Measurements from ENCODE around the gene R3HCC1L. TPM values are rescaled to one million over a fixed set of nuclear protein-coding genes. Genes with fewer than 3 reads are reported as not detected.
"Not testable (repeated sequence)": the region's sequence is repeated elsewhere in the genome, so short reads cannot be mapped to it uniquely, and the experiment has no call there.

The R3HCC1L gene
- total RNA-seq, 1 experiment from 2014 or later = 9.8 TPM

- no peak for DNase-seq (ENCODE audit: low spot score)
Observed at GRCh38 chr10:98131619-98132018, 2.8 kb upstream of the R3HCC1L start.

- not testable (repeated sequence) for DNase-seq (ENCODE audit: low spot score)
Observed at GRCh38 chr10:98133075-98133752, 1.2 kb upstream of the R3HCC1L start.

- no peak for DNase-seq (ENCODE audit: low spot score)
Observed at GRCh38 chr10:98134117-98134430, 383 bp upstream of the R3HCC1L start.

DNA sequence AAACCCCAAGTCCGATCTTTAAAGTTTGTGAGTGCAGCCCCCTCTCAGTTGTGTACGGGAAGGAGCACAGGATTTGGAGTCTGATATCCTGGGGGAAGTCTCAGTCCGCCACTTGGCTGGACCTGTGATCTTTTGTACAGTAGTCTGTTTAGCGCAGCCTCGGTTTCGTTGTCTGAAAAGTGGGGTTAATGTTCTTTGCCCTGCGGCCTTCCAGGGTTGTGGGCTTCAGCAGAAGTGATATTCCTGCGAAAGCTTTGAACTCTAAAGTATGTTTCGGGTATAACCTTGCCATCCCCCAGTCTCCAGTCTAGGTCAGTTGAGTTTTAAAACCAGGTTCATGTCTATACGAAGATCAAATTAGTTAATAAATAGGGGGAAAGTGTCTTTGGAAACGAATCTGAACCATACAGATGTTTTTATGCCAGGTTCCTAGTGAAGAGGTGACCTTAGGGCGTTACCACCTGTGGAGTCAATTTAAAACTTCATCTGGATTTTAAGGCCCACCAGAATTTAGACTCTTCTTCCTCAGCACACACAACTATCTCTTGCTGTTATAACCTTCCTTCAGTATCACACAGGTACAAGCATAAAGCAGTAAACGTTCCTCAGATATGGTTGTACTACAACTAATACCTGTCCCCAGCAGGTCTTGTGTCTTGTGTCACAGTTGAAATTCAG lies 904 bp downstream of the R3HCC1L start:
- peak; percentile 33 for DNase-seq (ENCODE audit: low spot score)

- not testable (repeated sequence) for DNase-seq (ENCODE audit: low spot score)
Observed at GRCh38 chr10:98136775-98137174, 2.3 kb downstream of the R3HCC1L start.

- DNase-seq (ENCODE audit: low spot score) = no peak
Observed at GRCh38 chr10:98138031-98138430, 3.6 kb downstream of the R3HCC1L start.

GRCh38 chr10:98139431-98139830 lies 5.0 kb downstream of the R3HCC1L start:
- no peak for DNase-seq (ENCODE audit: low spot score)

DNA sequence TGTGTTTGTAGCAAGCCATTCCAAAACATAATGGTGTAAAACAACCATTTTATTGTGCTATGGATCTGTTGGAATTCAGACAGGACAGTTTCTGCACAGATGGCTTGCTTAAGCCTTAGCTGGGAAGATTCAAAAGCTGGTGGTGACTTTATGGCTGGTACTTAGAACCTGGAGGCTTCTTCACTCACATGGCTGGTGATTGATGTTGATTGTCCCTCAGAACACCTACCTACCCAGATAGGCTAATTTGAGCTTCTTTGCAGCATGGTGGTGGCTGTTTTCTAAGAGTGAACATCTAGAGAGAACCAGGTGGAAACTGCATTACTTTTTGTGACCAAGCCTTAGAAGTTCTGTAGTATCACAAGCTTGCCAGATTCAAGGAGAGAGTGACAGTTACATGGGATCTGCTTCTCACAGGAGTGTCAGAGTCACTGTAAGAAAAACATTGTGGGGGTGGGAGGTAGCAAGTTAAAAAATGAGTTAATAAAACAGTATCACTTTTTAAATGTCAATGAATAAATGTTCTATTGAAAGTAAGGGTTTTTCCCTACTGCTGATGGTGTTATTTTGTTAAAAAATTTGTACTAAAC lies 7.1 kb downstream of the R3HCC1L start:
- DNase-seq (ENCODE audit: low spot score) = no peak

DNA sequence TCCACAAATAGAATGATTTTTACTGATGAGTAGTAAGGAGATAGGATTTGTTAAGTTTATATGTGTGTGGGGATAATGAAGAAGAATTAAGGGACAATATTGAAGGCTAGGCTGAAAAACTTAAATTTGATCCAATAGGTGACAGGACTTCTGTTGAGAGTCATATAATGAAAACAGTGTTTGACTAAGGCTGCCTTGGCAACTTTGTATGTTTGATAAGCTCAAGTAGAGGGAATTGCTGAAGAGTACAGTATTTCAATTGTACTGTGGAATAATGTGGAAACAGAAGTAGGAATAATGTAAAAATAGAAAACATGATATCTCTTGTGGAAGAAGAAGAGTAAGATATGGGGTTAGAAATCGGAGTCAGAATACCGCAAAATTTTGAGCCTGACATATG lies 10.5 kb downstream of the R3HCC1L start:
- no peak for DNase-seq (ENCODE audit: low spot score)

DNA sequence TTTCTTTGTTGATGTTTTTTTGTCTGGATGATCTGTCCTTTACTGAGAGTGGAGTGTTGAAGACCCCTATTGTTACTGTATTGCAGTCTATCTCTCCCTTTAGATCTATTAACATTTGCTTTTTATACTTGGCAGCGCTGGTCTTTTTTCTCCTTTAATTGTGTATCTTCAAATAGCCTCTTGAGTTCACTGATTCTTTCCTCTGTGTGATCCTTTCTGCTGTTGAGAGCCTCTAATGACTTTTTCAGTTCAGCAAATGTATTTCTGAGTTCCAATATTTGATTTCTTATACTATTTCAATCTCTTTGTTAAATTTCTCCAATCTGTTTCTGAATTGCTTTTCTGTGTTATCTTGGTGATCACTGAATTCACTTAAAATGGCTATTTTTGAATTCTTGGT lies 15.4 kb downstream of the R3HCC1L start:
- no peak for DNase-seq (ENCODE audit: low spot score)

DNA sequence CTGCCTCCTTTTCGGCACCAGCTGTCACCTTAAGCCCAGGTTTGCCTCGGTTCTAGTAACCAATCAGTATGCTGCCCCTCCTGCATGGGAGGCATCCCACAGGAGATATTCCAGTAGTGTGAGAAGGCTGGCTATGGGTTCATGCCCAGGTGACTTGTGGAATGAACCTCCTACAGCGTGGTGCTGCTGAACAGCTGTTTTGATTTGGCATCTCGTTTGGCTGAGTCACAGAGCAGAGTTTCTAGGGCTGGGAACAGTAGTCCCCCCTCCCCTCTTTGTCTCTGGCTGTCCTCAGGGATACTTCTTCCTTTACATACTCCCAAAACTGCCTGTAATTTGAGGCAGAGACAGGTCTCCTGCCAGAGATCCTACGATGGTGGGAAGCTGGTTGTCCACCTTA lies 16.1 kb downstream of the R3HCC1L start:
- DNase-seq (ENCODE audit: low spot score) = peak; percentile 6

DNA sequence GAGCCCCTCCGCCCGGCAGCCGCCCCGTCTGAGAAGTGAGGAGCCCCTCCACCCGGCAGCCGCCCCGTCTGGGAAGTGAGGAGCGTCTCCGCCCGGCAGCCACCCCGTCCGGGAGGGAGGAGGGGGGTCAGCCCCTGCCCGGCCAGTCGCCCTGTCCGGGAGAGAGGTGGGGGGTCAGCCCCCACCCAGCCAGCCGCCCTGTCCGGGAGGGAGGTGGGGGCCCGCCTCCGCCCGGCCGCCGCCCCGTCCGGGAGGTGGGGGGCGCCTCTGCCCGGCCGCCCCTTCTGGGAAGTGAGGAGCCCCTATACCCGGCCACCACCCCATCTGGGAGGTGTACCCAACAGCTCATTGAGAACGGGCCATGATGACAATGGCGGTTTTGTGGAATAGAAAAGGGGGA lies 18.3 kb downstream of the R3HCC1L start:
- not testable (repeated sequence) for DNase-seq (ENCODE audit: low spot score)

DNA sequence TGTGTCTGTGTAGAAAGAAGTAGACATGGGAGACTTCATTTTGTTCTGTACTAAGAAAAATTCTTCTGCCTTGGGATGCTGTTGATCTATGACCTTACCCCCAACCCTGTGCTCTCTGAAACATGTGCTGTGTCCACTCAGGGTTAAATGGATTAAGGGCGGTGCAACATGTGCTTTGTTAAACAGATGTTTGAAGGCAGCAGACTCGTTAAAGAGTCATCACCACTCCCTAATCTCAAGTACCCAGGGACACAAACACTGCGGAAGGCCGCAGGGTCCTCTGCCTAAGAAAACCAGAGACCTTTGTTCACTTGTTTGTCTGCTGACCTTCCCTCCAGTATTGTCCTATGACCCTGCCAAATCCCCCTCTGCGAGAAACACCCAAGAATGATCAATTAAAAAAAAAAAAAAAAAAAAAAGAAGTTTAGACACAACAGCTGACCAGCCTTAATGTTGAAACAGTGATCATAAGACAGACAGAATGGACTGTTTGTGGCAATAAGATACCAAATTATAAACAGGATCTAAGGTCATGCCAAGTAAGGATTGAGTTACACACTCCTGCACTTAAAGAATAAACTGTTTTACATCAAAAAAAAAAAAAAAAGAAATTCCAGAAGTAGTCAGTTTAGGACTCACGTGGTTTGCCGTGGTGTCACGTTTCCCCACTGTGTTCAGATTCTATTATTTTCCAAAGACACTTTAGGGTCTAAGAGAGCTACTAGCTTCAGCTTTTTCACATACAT lies 18.9 kb downstream of the R3HCC1L start:
- not testable (repeated sequence) for DNase-seq (ENCODE audit: low spot score)

- DNase-seq (ENCODE audit: low spot score) = no peak
Observed at GRCh38 chr10:98154076-98154475, 19.6 kb downstream of the R3HCC1L start.

DNA sequence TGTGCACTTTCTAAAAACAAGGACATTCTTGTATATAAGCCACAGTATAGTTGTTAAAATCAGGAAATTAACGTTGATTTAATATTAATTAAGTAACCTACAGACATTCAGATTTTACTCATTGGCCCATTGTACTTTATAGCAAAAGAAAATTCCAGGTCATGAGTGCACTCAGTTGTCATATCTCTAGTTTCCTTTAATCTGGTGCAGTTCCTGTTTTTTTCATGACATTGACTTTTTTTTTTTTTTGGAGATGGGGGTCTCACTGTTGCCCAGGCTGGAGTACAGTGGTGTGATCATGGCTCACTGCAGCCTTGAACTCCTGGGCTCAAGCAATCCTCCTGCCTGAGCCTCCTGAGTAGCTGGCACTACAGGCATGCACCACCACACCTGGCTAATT lies 24.1 kb downstream of the R3HCC1L start:
- no peak for DNase-seq (ENCODE audit: low spot score)

DNA sequence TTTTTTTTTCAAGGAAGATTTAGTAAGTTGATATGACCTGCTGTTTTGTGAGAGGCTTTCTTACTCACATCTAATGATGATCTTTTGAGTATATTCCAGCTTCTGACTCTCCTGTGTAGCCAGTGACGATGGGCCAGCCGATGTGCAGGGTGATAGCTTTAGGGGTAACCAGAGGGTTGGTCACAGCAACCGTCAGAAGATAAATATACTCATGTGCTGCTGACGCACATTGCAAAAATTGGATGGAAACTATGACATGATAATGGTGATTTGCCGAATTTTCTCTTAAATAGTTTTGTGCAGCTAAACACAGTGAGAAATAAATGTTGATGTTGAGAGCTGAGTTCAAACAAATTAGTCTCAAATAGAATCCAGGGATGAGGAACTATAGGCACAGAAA lies 29.5 kb downstream of the R3HCC1L start:
- no peak for DNase-seq (ENCODE audit: low spot score)

GRCh38 chr10:98167191-98167590 lies 32.7 kb downstream of the R3HCC1L start:
- DNase-seq (ENCODE audit: low spot score) = no peak

DNA sequence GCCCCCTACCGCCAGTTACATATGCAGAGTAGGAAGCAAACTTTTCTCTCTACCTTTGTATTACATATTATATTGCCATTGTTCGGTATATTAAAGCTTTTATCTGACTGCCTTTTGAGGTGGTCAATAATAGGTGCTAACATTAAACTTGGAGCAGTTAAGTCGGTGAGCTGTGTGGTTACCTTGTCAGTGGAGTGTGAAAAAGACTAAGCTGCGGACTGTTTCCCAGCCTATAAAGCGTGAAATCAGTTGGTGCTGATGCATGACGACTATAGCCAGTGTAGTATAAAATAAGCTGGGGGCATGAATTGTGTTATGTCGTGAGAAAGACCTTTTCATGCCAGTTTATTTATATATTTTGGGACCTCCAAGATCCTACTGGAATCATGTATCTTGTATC lies 33.7 kb downstream of the R3HCC1L start:
- no peak for DNase-seq (ENCODE audit: low spot score)

- no peak for DNase-seq (ENCODE audit: low spot score)
Observed at GRCh38 chr10:98168766-98169165, 34.3 kb downstream of the R3HCC1L start.

- no peak for DNase-seq (ENCODE audit: low spot score)
Observed at GRCh38 chr10:98169379-98169778, 34.9 kb downstream of the R3HCC1L start.

DNA sequence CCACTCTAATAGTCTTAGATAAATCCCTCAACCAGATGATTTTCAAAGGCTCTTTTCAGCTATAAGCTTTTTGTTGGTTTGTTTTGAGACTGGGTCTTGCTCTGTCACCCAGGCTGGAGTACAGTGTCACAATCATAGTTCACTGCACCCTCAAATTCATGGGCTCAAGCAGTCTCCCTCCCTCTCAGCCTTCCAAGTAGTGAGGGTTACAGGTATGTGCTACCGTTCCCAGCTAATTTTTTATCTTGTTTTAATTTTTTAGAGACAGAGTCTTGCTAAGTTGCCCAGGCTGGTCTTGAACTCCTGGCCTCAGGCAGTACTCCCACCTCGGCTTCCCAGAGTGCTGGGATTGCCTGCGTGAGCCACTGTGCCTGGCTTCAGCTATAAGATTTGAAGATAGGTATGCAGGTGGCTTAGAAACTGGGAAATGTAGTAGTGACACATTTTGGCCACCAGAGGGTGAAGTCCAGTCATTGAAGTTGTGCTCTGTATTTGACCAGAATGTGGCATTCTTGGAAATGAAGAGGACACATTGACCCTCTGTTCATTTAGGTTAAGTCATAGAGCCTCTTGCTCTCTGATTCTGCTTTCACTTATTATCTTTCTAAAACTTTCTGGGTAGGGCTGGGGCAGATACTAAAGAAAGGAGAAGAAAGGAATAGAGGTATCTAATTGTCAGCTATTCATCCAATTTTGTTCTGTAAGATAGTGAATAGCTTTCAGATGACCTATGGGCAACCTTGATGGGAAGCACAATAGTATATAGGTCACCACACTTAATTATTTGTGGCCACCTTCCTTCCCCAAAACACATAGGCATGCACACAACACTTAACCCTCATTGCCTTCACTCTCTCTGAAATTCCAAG lies 36.0 kb downstream of the R3HCC1L start:
- DNase-seq (ENCODE audit: low spot score) = peak; percentile 66

GRCh38 chr10:98172073-98172472 lies 37.6 kb downstream of the R3HCC1L start:
- no peak for DNase-seq (ENCODE audit: low spot score)
